ENCODE results near the gene CFAP57.

GRCh38 chr1:43298055-43298454, 125.9 kb downstream of the CFAP57 start:
- TF ChIP-seq POLR2A (IDR thresholded peaks at IDR 0.05): no peak
- TF ChIP-seq CTCF (IDR thresholded peaks at IDR 0.05): no peak

Measured in ovary (tissue), 3 donors.